HepG2 (cell line): ENCODE measurements around the gene CDR2L. TPM values are rescaled to one million over a fixed set of nuclear protein-coding genes. Genes with fewer than 3 reads are reported as not detected.

Source experiments
- CHD4 ChIP-seq: fragments of 200-600 bp; sonication (generic); IDR thresholded peaks from 2 replicates; pipeline ENCODE4 v1.7.0; 2017; ENCODE audit warnings: mild to moderate bottlenecking, low read length, borderline replicate concordance
- DNMT3B ChIP-seq: conservative IDR thresholded peaks from 2 replicates; pipeline ENCODE4 v1.6.1; 2016; ENCODE audit warnings: missing biosample characterization, control low read depth
- ELF4 ChIP-seq: sonication (generic); formaldehyde crosslinking; IDR thresholded peaks from 2 replicates; pipeline ENCODE4 v1.5.0; 2020; ENCODE audit warnings: missing genetic modification reagents, mild to moderate bottlenecking, moderate library complexity, borderline replicate concordance
- FOXP1 ChIP-seq, 2 experiments: fragments of 450-650 bp in 1 of 2; IDR thresholded peaks; 2 replicates each; pipeline ENCODE4 v1.6.1; 2017 to 2018; ENCODE audit warnings: antibody characterized with exemption in 1 of 2
- FUBP1 ChIP-seq: sonication (generic); formaldehyde crosslinking; IDR thresholded peaks from 2 replicates; pipeline ENCODE4 v1.5.1; 2020; ENCODE audit warnings: missing genetic modification reagents, mild to moderate bottlenecking, borderline replicate concordance
- HES4 ChIP-seq: sonication (generic); formaldehyde crosslinking; IDR thresholded peaks from 2 replicates; pipeline ENCODE4 v1.9.0; 2021; ENCODE audit warnings: mild to moderate bottlenecking, missing genetic modification reagents, borderline replicate concordance
- MAFG ChIP-seq: sonication (generic); formaldehyde crosslinking; IDR thresholded peaks from 2 replicates; pipeline ENCODE4 v1.5.1; 2020; ENCODE audit warnings: mild to moderate bottlenecking, missing genetic modification reagents
- MYC ChIP-seq: sonication (generic); formaldehyde crosslinking; IDR thresholded peaks from 2 replicates; pipeline ENCODE4 v1.9.0; 2021; ENCODE audit warnings: missing genetic modification reagents, borderline replicate concordance
- NFE2L1 ChIP-seq: sonication (generic); formaldehyde crosslinking; IDR thresholded peaks from 2 replicates; pipeline ENCODE4 v1.4.0; 2020; ENCODE audit warnings: missing genetic modification reagents, mild to moderate bottlenecking, borderline replicate concordance
- NFKB2 ChIP-seq: sonication (generic); formaldehyde crosslinking; IDR thresholded peaks from 2 replicates; pipeline ENCODE4 v1.4.0; 2020; ENCODE audit warnings: missing genetic modification reagents, borderline replicate concordance
- NFKBIZ ChIP-seq: IDR thresholded peaks from 2 replicates; pipeline ENCODE4 v1.6.1; 2018; ENCODE audit warnings: missing genetic modification reagents, missing compliant biosample characterization
- NR1H2 ChIP-seq: sonication (generic); formaldehyde crosslinking; IDR thresholded peaks from 2 replicates; pipeline ENCODE4 v1.8.1; 2022; ENCODE audit warnings: low read depth, missing genetic modification reagents, borderline replicate concordance
- PHF5A ChIP-seq: IDR thresholded peaks from one replicate; pipeline ENCODE4 v1.6.1; 2018; ENCODE audit warnings: low read depth, missing genetic modification reagents; ENCODE audit not compliant: unreplicated experiment
- RBFOX2 ChIP-seq: fragments of 200-400 bp; formaldehyde crosslinking; IDR thresholded peaks from 2 replicates; pipeline ENCODE4 v1.6.1; 2017; ENCODE audit warnings: low read depth, mild to moderate bottlenecking, low read length
- SYNCRIP ChIP-seq: fragments of 200-400 bp; formaldehyde crosslinking; IDR thresholded peaks from 2 replicates; pipeline ENCODE4 v1.6.1; 2018; ENCODE audit warnings: mild to moderate bottlenecking, low read depth, low read length; ENCODE audit not compliant: insufficient read depth
- TGIF2 ChIP-seq: IDR thresholded peaks from 2 replicates; pipeline ENCODE4 v1.6.1; 2016; ENCODE audit warnings: control low read depth, missing compliant biosample characterization
- ZHX2 ChIP-seq, 2 experiments: sonication (generic) in 1 of 2; formaldehyde crosslinking in 1 of 2; IDR thresholded peaks; 2 replicates each; pipeline versions ENCODE4 v1.6.1 to v1.9.0; 2014 to 2022; ENCODE audit warnings: antibody characterized with exemption in 1 of 2, borderline replicate concordance in 1 of 2, inconsistent platforms in 1 of 2, low read depth in 1 of 2, missing genetic modification reagents in 1 of 2
- ZNF121 ChIP-seq: sonication (generic); formaldehyde crosslinking; IDR thresholded peaks from 2 replicates; pipeline ENCODE4 v1.5.0; 2020; ENCODE audit warnings: mild to moderate bottlenecking, missing genetic modification reagents
- ZNF296 ChIP-seq: sonication (generic); formaldehyde crosslinking; conservative IDR thresholded peaks from 2 replicates; pipeline ENCODE4 v1.5.0; 2020; ENCODE audit warnings: mild to moderate bottlenecking, missing genetic modification reagents
- ZNF337 ChIP-seq: sonication (generic); formaldehyde crosslinking; IDR thresholded peaks from 2 replicates; pipeline ENCODE4 v1.5.1; 2020; ENCODE audit warnings: missing genetic modification reagents, low read depth, mild to moderate bottlenecking, borderline replicate concordance
- ZNF572 ChIP-seq: sonication (generic); formaldehyde crosslinking; IDR thresholded peaks from 2 replicates; pipeline ENCODE4 v1.5.1; 2020; ENCODE audit warnings: mild to moderate bottlenecking, missing genetic modification reagents
- ZNF672 ChIP-seq: sonication (generic); formaldehyde crosslinking; IDR thresholded peaks from 2 replicates; pipeline ENCODE4 v1.8.1; 2022; ENCODE audit warnings: missing genetic modification reagents
- ZNF776 ChIP-seq: sonication (generic); formaldehyde crosslinking; IDR thresholded peaks from 2 replicates; pipeline ENCODE4 v1.4.0; 2020; ENCODE audit warnings: mild to moderate bottlenecking, missing genetic modification reagents
- polyA plus RNA-seq, 8 experiments: library from polyadenylated mRNA; depleted of rRNA in 3 of 8; stranded (reverse) in 7 of 8; unstranded in 1 of 8; fragments of >200 nt; fragmentation: Illumina TruSeq in 4 of 8; extraction: Trizol in 4 of 8; gene quantifications; 2 replicates each; pipeline versions ENCODE4 v1.2.1 to v1.2.3, GENCODE V29; 2011 to 2016; ENCODE audit warnings: low read depth in 4 of 8, missing spikeins in 1 of 8, mixed read lengths in 1 of 8; ENCODE audit not compliant: insufficient read depth in 1 of 8
- total RNA-seq, 5 experiments: library from RNA; depleted of rRNA; stranded (reverse); fragments of >200 nt; fragmentation: Illumina TruSeq; extraction: Trizol; gene quantifications; 2 replicates each; pipeline ENCODE4 v1.2.3, GENCODE V29; 2016; ENCODE audit warnings: low read depth in 1 of 5

CDR2L gene
- total and polyA plus RNA-seq, 2 of the 13 experiments (the other 11 are each of a cell fraction or from before 2014, with no cell fraction given), result 1.9 to 2.1 TPM

- TF ChIP-seq ELF4 (CRISPR knock-in tag) (no peak), NFKB2 (CRISPR knock-in tag) (no peak), ZNF296 (0 out of 2 replicates have a peak, but pooled peaks have one; percentile 10), TGIF2 (no peak), MYC (CRISPR knock-in tag) (no peak), ZHX2 (IDR thresholded peaks at IDR 0.05; ENCODE audit: low read depth) (no peak), ZHX2 (CRISPR knock-in tag; IDR thresholded peaks at IDR 0.05; ENCODE audit: borderline replicate concordance) (no peak), FUBP1 (CRISPR knock-in tag) (no peak), ZNF776 (no peak), FOXP1 (IDR thresholded peaks at IDR 0.05) (no peak), FOXP1 (CRISPR knock-in tag; IDR thresholded peaks at IDR 0.05) (no peak), NFKBIZ (CRISPR knock-in tag) (no peak), HES4 (CRISPR knock-in tag) (no peak), ZNF672 (no peak), DNMT3B (no peak), ZNF337 (no peak; the same call in 1 of the 2 replicates), ZNF572 (CRISPR knock-in tag) (peak; percentile 7; the same call in 1 of the 2 replicates), CHD4 (peak; percentile 60; the same call in 1 of the 2 replicates), NFE2L1 (CRISPR knock-in tag) (no peak), SYNCRIP (no peak), NR1H2 (no peak), ZNF121 (CRISPR knock-in tag) (no peak), PHF5A (CRISPR knock-in tag) (no peak), MAFG (no peak), RBFOX2 (no peak)
These were observed 24.6 kb downstream of the CDR2L start (continued) for GRCh38 chr17:75012096-75012345.
